ENCODE data around the gene ZNF438.
"Not testable (repeated sequence)": the region's sequence is repeated elsewhere in the genome, so short reads cannot be mapped to it uniquely, and the experiment has no call there.

ZNF438 gene

GRCh38 chr10:30819341-30820181, 212.1 kb downstream of the ZNF438 start:
- no peak for DNase-seq (ENCODE audit: low read depth, low spot score)
- H3K27ac ChIP-seq = no peak overlapping the region

- H3K27ac ChIP-seq = no peak overlapping the region
- DNase-seq (ENCODE audit: low read depth, low spot score) = no peak
These were observed 212.8 kb downstream of the ZNF438 start for GRCh38 chr10:30818854-30819253.

DNA sequence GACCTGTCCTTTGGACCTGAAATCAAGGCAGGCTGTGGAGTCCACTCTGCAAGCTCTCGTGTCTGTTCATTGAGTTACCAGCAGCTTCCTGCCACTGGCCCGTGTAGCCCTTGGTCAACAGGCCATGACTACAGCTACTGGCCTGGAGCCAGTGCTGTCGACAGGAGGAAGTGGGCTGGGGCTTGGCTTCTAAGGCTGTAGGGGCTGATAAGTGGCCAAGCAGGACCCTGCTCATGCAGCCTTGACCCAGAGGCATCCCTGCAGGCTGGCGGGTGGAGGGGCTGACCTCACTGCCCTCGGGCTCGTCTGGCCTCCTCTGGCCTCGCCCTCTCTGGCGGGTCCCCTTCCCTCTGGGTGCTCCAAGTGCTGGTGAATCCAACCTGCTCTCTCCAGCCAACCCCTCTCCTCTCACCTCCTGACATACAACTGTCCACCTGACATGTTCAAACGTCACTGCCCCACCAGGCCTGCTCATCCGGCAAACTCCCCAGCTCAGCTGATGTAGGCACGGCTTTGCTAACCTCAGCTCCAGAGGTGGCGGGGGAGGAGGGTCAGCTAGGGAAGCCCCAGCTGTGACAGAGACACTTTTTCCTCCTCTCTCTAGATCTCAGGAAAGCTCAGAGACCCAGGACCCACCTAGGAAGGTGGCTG, 213.5 kb downstream of the ZNF438 start:
- no peak for DNase-seq (ENCODE audit: low read depth, low spot score)
- no peak overlapping the region for H3K27ac ChIP-seq

- no peak for DNase-seq (ENCODE audit: low read depth, low spot score)
- H3K27ac ChIP-seq = no peak overlapping the region
These were observed 214.1 kb downstream of the ZNF438 start for GRCh38 chr10:30817541-30817940.

- H3K27ac ChIP-seq = no peak overlapping the region
- no peak for DNase-seq (ENCODE audit: low read depth, low spot score)
These were observed 214.9 kb downstream of the ZNF438 start for GRCh38 chr10:30816820-30817171.

- no peak overlapping the region for H3K27ac ChIP-seq
- DNase-seq (ENCODE audit: low read depth, low spot score) = no peak
These were observed 215.4 kb downstream of the ZNF438 start for GRCh38 chr10:30816159-30816819.

- no peak for DNase-seq (ENCODE audit: low read depth, low spot score)
- no peak overlapping the region for H3K27ac ChIP-seq
These were observed 217.7 kb downstream of the ZNF438 start for GRCh38 chr10:30813872-30814481.

- no peak overlapping the region for H3K27ac ChIP-seq
- DNase-seq (ENCODE audit: low read depth, low spot score) = no peak
These were observed 219.4 kb downstream of the ZNF438 start for GRCh38 chr10:30812018-30812851.

DNA sequence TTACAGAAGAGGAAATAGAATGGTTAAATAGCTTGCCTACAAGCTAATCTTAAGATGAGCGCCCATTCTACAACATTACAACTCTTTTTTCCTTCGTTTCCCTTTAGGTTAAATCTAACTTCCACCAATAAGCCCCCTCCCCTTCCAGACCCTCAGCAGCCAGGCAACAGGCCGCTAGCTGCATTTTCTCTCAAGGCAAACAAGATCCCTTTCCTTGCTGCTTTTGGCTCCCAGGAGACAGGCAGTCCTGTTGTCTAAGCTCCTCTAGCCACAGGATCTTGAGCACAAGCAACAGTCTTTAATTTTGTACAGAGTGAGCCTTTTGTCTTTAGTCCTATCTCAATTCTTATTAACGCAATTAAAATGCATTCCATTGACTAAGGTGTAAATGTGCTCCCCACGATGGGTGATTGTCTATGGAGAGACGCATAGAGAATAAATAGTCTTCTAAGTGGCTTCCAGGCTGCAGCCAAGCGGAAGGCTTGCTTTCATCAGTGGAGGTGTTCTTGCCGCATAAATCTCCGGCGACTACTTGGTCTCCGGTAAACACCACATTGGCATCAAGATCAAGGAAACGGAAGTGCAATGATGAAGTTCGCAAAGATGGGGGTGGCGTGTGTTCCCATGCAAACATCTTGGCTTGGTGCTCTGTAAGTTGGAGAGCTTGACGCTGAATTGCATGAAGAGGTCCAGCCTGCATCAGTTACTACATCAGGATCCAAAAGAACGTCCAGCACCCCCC, 220.2 kb downstream of the ZNF438 start:
- H3K27ac ChIP-seq = no peak overlapping the region

DNA sequence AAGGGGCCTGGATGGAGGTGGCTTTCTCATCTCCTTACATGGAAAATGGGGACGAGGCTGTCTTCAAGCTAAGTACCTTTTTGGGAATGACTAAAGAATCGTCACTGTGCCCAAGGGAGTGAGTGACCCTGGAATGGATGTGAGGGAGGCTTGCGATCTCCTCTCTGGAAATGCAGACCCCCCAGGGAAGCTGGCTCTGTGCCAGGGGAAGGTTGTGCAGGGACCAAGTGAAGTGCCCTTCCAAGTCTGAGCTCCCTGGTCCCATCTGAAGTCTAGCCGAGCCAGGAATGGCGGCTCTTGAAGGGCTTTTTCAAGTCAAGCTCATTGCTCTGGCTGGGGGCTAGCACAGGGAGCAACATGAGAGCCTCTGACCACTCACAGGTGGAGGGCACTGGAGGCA, 221.2 kb downstream of the ZNF438 start:
- no peak overlapping the region for H3K27ac ChIP-seq
- no peak for DNase-seq (ENCODE audit: low read depth, low spot score)

More for the DNA sequence above, 220.2 kb downstream of the ZNF438 start:
- no peak for DNase-seq (ENCODE audit: low read depth, low spot score)

- H3K27ac ChIP-seq = no peak overlapping the region
- no peak for DNase-seq (ENCODE audit: low read depth, low spot score)
These were observed 224.8 kb downstream of the ZNF438 start for GRCh38 chr10:30806850-30807249.

- no peak for DNase-seq (ENCODE audit: low read depth, low spot score)
- no peak overlapping the region for H3K27ac ChIP-seq
These were observed 226.6 kb downstream of the ZNF438 start for GRCh38 chr10:30805061-30805460.

DNA sequence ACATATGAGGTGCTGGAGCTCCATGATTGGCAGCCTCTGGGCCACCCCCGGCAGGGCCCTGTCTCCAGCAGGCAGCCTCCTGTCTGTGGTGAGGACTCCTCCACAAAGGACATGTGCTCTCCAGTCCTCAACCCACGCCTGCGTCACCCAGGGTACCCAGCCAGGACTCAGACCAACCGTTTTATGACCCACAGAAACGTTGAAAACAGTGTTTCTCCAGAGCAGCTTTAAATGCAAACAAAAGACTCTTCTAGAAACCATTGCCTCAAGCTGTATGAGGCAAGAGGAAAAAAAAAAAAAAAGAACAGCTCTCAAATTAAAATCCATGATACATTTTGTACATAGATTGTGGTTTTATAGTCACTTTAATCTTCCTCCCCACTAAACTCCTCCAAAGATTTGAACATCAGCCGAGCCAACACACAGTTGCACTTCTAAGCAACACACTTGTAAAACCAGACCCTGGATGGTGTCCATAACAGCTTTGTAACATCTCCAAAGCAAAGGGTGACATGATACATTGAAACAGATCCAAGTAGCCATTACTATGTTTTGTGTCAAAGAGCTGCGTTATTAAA, 227.1 kb downstream of the ZNF438 start:
- H3K27ac ChIP-seq = no peak overlapping the region
- no peak for DNase-seq (ENCODE audit: low read depth, low spot score)

DNA sequence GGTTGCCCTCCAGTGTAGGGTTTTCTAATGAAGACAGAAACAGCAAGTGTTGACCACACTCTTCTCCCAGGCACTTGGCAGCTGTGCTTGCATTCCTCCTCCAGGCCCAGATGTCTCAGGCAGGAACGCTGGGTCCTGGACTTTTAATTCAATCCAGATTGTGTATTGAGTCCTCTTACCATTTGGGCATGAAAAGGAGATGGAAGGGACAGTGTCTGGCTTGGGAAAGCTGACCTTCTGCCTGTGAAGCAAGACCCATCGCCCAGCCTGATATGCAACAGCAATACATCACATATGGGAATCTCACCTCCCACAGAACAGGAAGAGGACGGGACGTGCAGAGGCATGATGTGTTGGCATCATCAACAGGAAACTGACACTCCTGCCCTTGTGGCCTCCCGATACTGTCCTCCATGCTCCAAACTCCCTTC, 227.8 kb downstream of the ZNF438 start:
- peak; percentile 37 for DNase-seq (ENCODE audit: low read depth, low spot score)
- H3K27ac ChIP-seq = no peak overlapping the region

DNA sequence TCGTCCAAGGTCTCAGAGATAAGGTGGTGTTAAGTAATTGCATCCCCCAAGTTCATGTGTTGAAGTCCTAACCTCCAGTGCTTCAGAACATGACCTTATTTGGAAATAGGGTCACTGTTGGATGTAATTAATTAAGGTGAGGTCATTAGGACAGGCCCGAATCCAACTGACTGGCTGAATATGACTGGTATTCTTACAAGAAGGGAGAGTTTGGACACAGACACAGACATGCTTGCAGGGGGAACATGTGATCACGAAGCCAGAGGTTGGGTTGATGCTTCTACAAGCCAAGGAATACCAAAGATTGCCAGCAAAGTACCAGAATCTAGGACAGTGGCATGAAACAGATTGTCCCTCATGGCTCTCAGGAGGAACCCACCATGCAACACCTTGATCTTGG, 228.6 kb downstream of the ZNF438 start:
- no peak overlapping the region for H3K27ac ChIP-seq
- DNase-seq (ENCODE audit: low read depth, low spot score) = no peak

GRCh38 chr10:30800368-30800767, 231.3 kb downstream of the ZNF438 start:
- H3K27ac ChIP-seq = no peak overlapping the region
- no peak for DNase-seq (ENCODE audit: low read depth, low spot score)

DNA sequence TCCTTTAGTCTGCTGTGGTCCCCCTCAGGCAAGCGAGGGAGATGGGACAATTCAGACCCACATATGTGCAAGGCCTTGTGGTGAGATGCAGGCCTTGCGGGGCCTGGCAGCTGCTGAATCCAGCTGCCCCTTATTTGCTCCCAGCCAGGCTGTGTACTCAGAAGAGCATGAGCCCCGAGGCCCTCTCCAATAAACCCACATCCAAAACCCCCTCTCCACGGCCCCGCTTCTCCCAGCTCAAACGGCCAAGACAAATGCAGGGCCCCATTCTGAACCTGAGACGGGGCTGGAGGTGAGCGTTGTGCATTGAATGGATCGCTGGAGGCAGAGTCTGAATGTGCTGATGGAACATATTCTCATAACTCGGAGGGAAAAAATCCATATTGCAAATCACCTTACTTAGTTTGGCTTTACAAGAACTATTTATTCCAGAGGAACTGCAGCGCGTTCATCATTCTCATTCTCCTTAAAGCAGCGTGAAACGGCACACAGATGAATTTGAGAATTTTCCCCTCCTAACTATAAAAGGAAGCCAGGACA, 232.9 kb downstream of the ZNF438 start:
- H3K27ac ChIP-seq = no peak overlapping the region
- no peak for DNase-seq (ENCODE audit: low read depth, low spot score)

GRCh38 chr10:30795024-30795423, 236.6 kb downstream of the ZNF438 start:
- H3K27ac ChIP-seq; DNase-seq (ENCODE audit: low read depth, low spot score): not testable (repeated sequence)
